Measurements from ENCODE around the gene PBX2.

GRCh38 chr6:32151181-32151862 lies 38.7 kb downstream of the PBX2 start:
- no peak for TF ChIP-seq CTCF (conservative IDR thresholded peaks at IDR 0.05)
- TF ChIP-seq ZFX (IDR thresholded peaks at IDR 0.05): no peak
